Effector CD4-positive, alpha-beta T cell (primary cell): ENCODE results near the gene ARL15.

Experiments used
- DNase-seq: peaks from one replicate; pipeline ENCODE4 v3.0.0-alpha.2; 2020

The ARL15 gene

GRCh38 chr5:53926026-53926425 is 384.3 kb downstream of the ARL15 start:
- no peak for DNase-seq

GRCh38 chr5:53924392-53924791 is 386.0 kb downstream of the ARL15 start:
- DNase-seq, result no peak

GRCh38 chr5:53923961-53924360 is 386.4 kb downstream of the ARL15 start:
- no peak for DNase-seq

- DNase-seq, result no peak
Observed at GRCh38 chr5:53922508-53923498, 387.6 kb downstream of the ARL15 start.

GRCh38 chr5:53917826-53918225 is 392.5 kb downstream of the ARL15 start:
- no peak for DNase-seq

- DNase-seq, result no peak
Observed at GRCh38 chr5:53917095-53917494, 393.3 kb downstream of the ARL15 start.

- DNase-seq, result no peak
Observed at GRCh38 chr5:53915120-53915519, 395.3 kb downstream of the ARL15 start.

GRCh38 chr5:53913941-53914340 is 396.4 kb downstream of the ARL15 start:
- DNase-seq, result no peak

GRCh38 chr5:53908757-53909156 is 401.6 kb downstream of the ARL15 start:
- DNase-seq, result no peak

- no peak for DNase-seq
Observed at GRCh38 chr5:53907827-53908226, 402.5 kb downstream of the ARL15 start.

GRCh38 chr5:53906736-53907135 is 403.6 kb downstream of the ARL15 start:
- no peak for DNase-seq

- no peak for DNase-seq
Observed at GRCh38 chr5:53902296-53902907, 408.0 kb downstream of the ARL15 start.

- no peak for DNase-seq
Observed at GRCh38 chr5:53900677-53901076, 409.7 kb downstream of the ARL15 start.

- no peak for DNase-seq
Observed at GRCh38 chr5:53895091-53895683, 415.2 kb downstream of the ARL15 start.

- no peak for DNase-seq
Observed at GRCh38 chr5:53893626-53894025, 416.7 kb downstream of the ARL15 start.

GRCh38 chr5:53892224-53892623 is 418.1 kb downstream of the ARL15 start:
- no peak for DNase-seq

- no peak for DNase-seq
Observed at GRCh38 chr5:53891159-53891558, 419.2 kb downstream of the ARL15 start.

- DNase-seq, result no peak
Observed at GRCh38 chr5:53890490-53890889, 419.9 kb downstream of the ARL15 start.

GRCh38 chr5:53884844-53885243 is 425.5 kb downstream of the ARL15 start:
- DNase-seq, result no peak

- DNase-seq, result no peak
Observed at GRCh38 chr5:53884417-53884816, 426.0 kb downstream of the ARL15 start.

GRCh38 chr5:53882676-53883031 is 427.7 kb downstream of the ARL15 start:
- DNase-seq, result no peak

GRCh38 chr5:53882006-53882675 is 428.2 kb downstream of the ARL15 start:
- no peak for DNase-seq

- no peak for DNase-seq
Observed at GRCh38 chr5:53879708-53880323, 430.6 kb downstream of the ARL15 start.
